Caco-2 (cell line): ENCODE results near the gene SNRNP27. TPM values are rescaled to one million over a fixed set of nuclear protein-coding genes. Genes with fewer than 3 reads are reported as not detected.

ENCODE experiments used
- BruUV-seq: library from RNA; stranded (reverse); fragments of 400-500 nt; replicated peaks from 2 replicates; lab custom pipeline; 2021; lab: Mats Ljungman, UMichigan
- CTCF ChIA-PET: fragments of 300-600 bp; sonication (Branson Sonifier 250); formaldehyde crosslinking; loops from one replicate; lab custom pipeline; 2022; ENCODE audit warnings: antibody characterized with exemption; lab: Charles Lee
- POLR2A ChIA-PET: fragments of 300-600 bp; sonication (Branson Sonifier 250); formaldehyde crosslinking; loops from one replicate; lab custom pipeline; 2022; ENCODE audit warnings: antibody characterized with exemption; lab: Charles Lee
- DNase-seq, 2 experiments: peaks; one replicate each; pipeline versions ENCODE4 v3.0.0 to v3.0.0-alpha.2; 2020 to 2022
- H3K27me3 ChIP-seq: replicated peaks from 2 replicates; pipeline ENCODE4 v1.6.0; 2011; ENCODE audit warnings: low read length; ENCODE audit not compliant: control insufficient read depth, insufficient read depth
- H3K36me3 ChIP-seq: 2 replicates; pipeline ENCODE4 v1.5.1; 2011; ENCODE audit warnings: low read length; ENCODE audit not compliant: control insufficient read depth, insufficient read depth
- H3K4me1 ChIP-seq: fragments of 250-450 bp; sonication (Bioruptor Pico); 2 replicates; pipeline ENCODE4 v1.5.1; 2020; ENCODE audit warnings: mild to moderate bottlenecking
- H3K4me3 ChIP-seq: 2 replicates; pipeline ENCODE4 v1.5.1; 2011; ENCODE audit warnings: low read depth, mild to moderate bottlenecking, control low read depth, low read length
- H3K9me3 ChIP-seq: fragments of 250-450 bp; sonication (Bioruptor Pico); 2 replicates; pipeline ENCODE4 v1.5.1; 2020; ENCODE audit warnings: mild to moderate bottlenecking, moderate library complexity
- H3K27ac Mint-ChIP-seq: one replicate; pipeline ENCODE4 v1.8.0; 2022; ENCODE audit warnings: mixed read lengths; ENCODE audit not compliant: unreplicated experiment
- H3K27me3 Mint-ChIP-seq: one replicate; pipeline ENCODE4 v1.8.0; 2022; ENCODE audit warnings: mixed read lengths; ENCODE audit not compliant: insufficient read depth, unreplicated experiment
- H3K36me3 Mint-ChIP-seq: one replicate; pipeline ENCODE4 v1.8.0; 2022; ENCODE audit warnings: mild to moderate bottlenecking, mixed read lengths; ENCODE audit not compliant: insufficient read depth, unreplicated experiment
- H3K4me1 Mint-ChIP-seq: one replicate; pipeline ENCODE4 v1.8.0; 2022; ENCODE audit warnings: low read depth, mixed read lengths; ENCODE audit not compliant: unreplicated experiment
- H3K4me3 Mint-ChIP-seq: one replicate; pipeline ENCODE4 v1.8.0; 2022; ENCODE audit warnings: mild to moderate bottlenecking, moderate library complexity, mixed read lengths; ENCODE audit not compliant: unreplicated experiment
- H3K9me3 Mint-ChIP-seq: one replicate; pipeline ENCODE4 v1.8.0; 2022; ENCODE audit warnings: mixed read lengths; ENCODE audit not compliant: unreplicated experiment
- intact Hi-C: fragments of 100-400 bp; cut with micrococcal nuclease; formaldehyde crosslinking; loops from one replicate; pipeline ENCODE4 v1.10.0; 2022; ENCODE audit not compliant: unreplicated experiment
- total RNA-seq: library from RNA; stranded (reverse); gene quantifications from 2 replicates; pipeline ENCODE4 v1.2.3, GENCODE V29; 2022
- TF ChIP-seq, protein P1 (sequence below), 2 experiments: fragments of 200-600 bp in 1 of 2; IDR thresholded peaks; 1 replicate in 1 of 2; 2 replicates in 1 of 2; pipeline versions ENCODE4 v1.5.1 to v1.8.0; 2011 to 2022; ENCODE audit warnings: antibody characterized with exemption in 1 of 2, control low read depth in 1 of 2, inconsistent platforms in 1 of 2, low read depth in 1 of 2, low read length in 1 of 2, mild to moderate bottlenecking in 1 of 2, moderate library complexity in 1 of 2; ENCODE audit not compliant: insufficient read depth in 1 of 2, severe bottlenecking in 1 of 2, unreplicated experiment in 1 of 2

Gene SNRNP27
- total RNA-seq, 1 experiment from 2014 or later, result 49.7 TPM

DNA sequence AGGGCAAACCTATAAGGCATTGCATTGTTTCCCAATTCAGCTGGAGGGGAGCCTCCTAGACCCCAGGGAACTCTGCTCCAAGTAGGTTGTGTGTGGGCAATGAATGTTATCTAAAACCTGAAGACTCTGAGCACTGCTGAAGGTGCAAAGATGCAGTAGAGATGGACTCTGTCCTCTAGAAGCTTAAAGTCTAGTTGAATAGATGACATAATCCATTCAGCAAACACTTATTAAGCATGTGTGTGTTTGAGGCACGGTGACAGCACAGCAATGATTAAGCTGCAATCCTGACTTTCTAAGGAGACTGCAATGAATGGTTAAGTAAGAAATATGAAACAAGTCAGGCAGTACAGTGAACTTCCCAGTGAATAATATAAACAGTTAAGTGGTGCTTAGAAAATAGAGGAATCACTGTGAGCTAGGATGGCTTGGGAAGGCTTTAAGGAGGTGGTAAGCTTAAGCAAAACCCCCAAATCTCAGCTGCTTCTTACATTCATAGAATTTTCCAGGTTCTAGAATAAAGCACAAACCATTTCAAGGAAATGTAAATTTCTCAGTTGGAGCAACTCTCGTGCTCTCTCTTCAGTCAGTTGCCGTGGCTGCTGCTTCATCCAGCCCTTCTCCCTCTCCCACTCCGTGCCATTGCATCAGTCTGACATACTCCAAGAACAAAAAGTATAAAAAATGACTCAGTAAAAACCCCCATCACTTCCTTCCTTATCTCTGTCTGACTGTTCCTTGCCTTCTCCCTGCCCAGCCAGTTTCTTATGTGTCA lies 40.3 kb downstream of the SNRNP27 start:
- peak overlapping the region; percentile 82 for H3K27ac Mint-ChIP-seq
- peak; percentile 52 to 56 for DNase-seq

DNA sequence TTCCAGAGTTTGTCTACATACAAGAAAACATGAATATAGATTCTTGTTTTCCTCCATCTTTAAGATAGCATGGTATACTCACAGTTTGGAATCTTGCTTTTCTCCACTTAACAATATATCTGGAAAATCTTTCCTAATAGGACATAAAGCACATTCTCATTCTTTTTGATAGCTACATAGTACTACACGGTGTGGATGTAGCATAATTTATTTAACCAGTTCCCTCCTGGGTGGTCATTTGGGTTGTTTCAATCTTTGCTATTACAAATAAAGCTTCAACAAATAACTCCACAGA lies 40.8 kb downstream of the SNRNP27 start:
- peaks cover 31% of the 10 kb centered on the region for H3K4me1 Mint-ChIP-seq
- BruUV-seq, result TSS peak; percentile 2
- H3K36me3 Mint-ChIP-seq, result peaks cover 31% of the 10 kb centered on the region
- POLR2A ChIA-PET, result interaction anchor here (0.5 to 2.8 kb wide), 2 partner anchors 20 to 208 kb away, joined by 6 to 54 read pairs; partner anchors contain the start of gene MXD1
- no peaks in the 10 kb centered on the region for H3K9me3 Mint-ChIP-seq
- H3K4me1 ChIP-seq, result peaks cover 23% of the 10 kb centered on the region
- no peak for DNase-seq
- peak overlapping the region; percentile 58 for H3K4me3 Mint-ChIP-seq
- peaks cover 4% of the 10 kb centered on the region for H3K36me3 ChIP-seq
- H3K27me3 Mint-ChIP-seq, result no peaks in the 10 kb centered on the region
- no peaks in the 10 kb centered on the region for H3K9me3 ChIP-seq
- peak overlapping the region; percentile 82 for H3K27ac Mint-ChIP-seq
- CTCF ChIA-PET, result interaction anchor here (2.1 kb wide), 1 partner anchor 20 kb away, joined by 16 read pairs; the partner anchor contains the start of gene MXD1
- TF ChIP-seq, protein P1, sequence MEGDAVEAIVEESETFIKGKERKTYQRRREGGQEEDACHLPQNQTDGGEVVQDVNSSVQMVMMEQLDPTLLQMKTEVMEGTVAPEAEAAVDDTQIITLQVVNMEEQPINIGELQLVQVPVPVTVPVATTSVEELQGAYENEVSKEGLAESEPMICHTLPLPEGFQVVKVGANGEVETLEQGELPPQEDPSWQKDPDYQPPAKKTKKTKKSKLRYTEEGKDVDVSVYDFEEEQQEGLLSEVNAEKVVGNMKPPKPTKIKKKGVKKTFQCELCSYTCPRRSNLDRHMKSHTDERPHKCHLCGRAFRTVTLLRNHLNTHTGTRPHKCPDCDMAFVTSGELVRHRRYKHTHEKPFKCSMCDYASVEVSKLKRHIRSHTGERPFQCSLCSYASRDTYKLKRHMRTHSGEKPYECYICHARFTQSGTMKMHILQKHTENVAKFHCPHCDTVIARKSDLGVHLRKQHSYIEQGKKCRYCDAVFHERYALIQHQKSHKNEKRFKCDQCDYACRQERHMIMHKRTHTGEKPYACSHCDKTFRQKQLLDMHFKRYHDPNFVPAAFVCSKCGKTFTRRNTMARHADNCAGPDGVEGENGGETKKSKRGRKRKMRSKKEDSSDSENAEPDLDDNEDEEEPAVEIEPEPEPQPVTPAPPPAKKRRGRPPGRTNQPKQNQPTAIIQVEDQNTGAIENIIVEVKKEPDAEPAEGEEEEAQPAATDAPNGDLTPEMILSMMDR (IDR thresholded peaks at IDR 0.05; ENCODE audit: insufficient read depth in 1 of 2, low read depth in 1 of 2, low read length in 1 of 2, severe bottlenecking in 1 of 2, unreplicated experiment in 1 of 2), result no peak
- intact Hi-C loops, result loop anchor here (1.0 kb wide), 2 partner anchors 20 to 208 kb away; no protein-coding TSS in a partner anchor
- peak overlapping the region; percentile 4; the same call in 1 of the 2 replicates for H3K4me3 ChIP-seq
- no peaks in the 10 kb centered on the region for H3K27me3 ChIP-seq

More for the DNA sequence above, 40.3 kb downstream of the SNRNP27 start:
- H3K9me3 ChIP-seq, result no peaks in the 10 kb centered on the region
- Mint-ChIP-seq H3K36me3 (peaks cover 30% of the 10 kb centered on the region), H3K4me1 (peaks cover 31% of the 10 kb centered on the region), H3K27me3 (no peaks in the 10 kb centered on the region), H3K9me3 (no peaks in the 10 kb centered on the region), H3K4me3 (peak overlapping the region; percentile 58)
- H3K4me3 ChIP-seq, result no peak overlapping the region
- peaks cover 4% of the 10 kb centered on the region for H3K36me3 ChIP-seq
- ChIA-PET POLR2A (interaction anchor here (0.5 to 2.8 kb wide), 3 partner anchors 20 to 208 kb away, joined by 3 to 54 read pairs (median 6); partner anchors contain the start of genes MXD1 and SNRNP27), CTCF (interaction anchor here (1.0 to 2.1 kb wide), 2 partner anchors 20 to 137 kb away, joined by 5 to 16 read pairs; partner anchors contain the start of gene MXD1)
- H3K4me1 ChIP-seq, result peaks cover 23% of the 10 kb centered on the region
- TSS peak; percentile 56 for BruUV-seq
- no peaks in the 10 kb centered on the region for H3K27me3 ChIP-seq
- intact Hi-C loops, result loop anchor here (1.0 kb wide), 2 partner anchors 20 to 208 kb away; no protein-coding TSS in a partner anchor
- TF ChIP-seq, protein P1 (IDR thresholded peaks at IDR 0.05; ENCODE audit: insufficient read depth in 1 of 2, low read depth in 1 of 2, low read length in 1 of 2, severe bottlenecking in 1 of 2, unreplicated experiment in 1 of 2), result no peak

DNA sequence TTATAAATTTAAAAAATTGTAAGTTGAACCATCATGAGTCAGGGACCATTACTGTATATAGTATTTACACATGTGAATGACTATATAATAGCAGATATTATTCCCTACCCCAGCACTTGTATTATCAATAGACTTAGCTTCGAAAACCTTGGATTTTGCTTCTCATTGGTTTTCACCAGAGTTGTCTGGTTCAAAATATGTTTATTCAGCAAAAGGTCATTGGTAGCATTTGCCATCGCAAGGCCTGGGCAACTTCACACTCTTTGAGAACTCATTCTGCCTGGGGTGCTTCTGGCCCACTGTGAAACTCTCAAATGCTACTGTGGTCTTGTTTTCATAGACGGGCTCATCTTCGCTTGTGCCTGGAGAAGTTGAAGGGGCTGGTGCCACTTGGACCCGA lies 41.3 kb downstream of the SNRNP27 start:
- no TSS peak for BruUV-seq
- Mint-ChIP-seq H3K4me1 (peaks cover 31% of the 10 kb centered on the region), H3K9me3 (no peaks in the 10 kb centered on the region), H3K27me3 (no peaks in the 10 kb centered on the region), H3K36me3 (peaks cover 35% of the 10 kb centered on the region), H3K27ac (no peak overlapping the region), H3K4me3 (no peak overlapping the region)
- ChIA-PET CTCF (interaction anchor here (2.1 kb wide), 1 partner anchor 21 kb away, joined by 16 read pairs; the partner anchor contains the start of gene MXD1), POLR2A (interaction anchor here (2.8 kb wide), 1 partner anchor 21 kb away, joined by 54 read pairs; the partner anchor contains the start of gene MXD1)
- Histone ChIP-seq H3K4me1 (peaks cover 23% of the 10 kb centered on the region), H3K4me3 (no peak overlapping the region), H3K36me3 (peaks cover 4% of the 10 kb centered on the region), H3K27me3 (no peaks in the 10 kb centered on the region), H3K9me3 (no peaks in the 10 kb centered on the region)
- no peak for DNase-seq
- intact Hi-C loops, result no loop called here
- TF ChIP-seq, protein P1 (IDR thresholded peaks at IDR 0.05; ENCODE audit: insufficient read depth in 1 of 2, low read depth in 1 of 2, low read length in 1 of 2, severe bottlenecking in 1 of 2, unreplicated experiment in 1 of 2), result no peak
